HG03521 (cell line): ENCODE data around the gene PRKAG3.
"Not testable (repeated sequence)": the region's sequence is repeated elsewhere in the genome, so short reads cannot be mapped to it uniquely, and the experiment has no call there.

Experiments used
- ATAC-seq: cut with Tn5 transposase; IDR thresholded peaks from one replicate; pipeline ENCODE4 v1.9.1; 2021; ENCODE audit warnings: mild to moderate bottlenecking, moderate library complexity; ENCODE audit not compliant: unreplicated experiment

PRKAG3 gene

GRCh38 chr2:218783688-218784087 is 47.9 kb downstream of the PRKAG3 start:
- no peak for ATAC-seq

GRCh38 chr2:218782528-218782844 is 49.1 kb downstream of the PRKAG3 start:
- ATAC-seq = no peak

GRCh38 chr2:218781691-218782527 is 49.7 kb downstream of the PRKAG3 start, which contains the start of gene CYP27A1:
Gene CYP27A1, plus strand, starts transcription at chr2:218782147. Its CDS starts 36 bp downstream, at chr2:218782183.
- no peak for ATAC-seq

- no peak for ATAC-seq
Observed at GRCh38 chr2:218780851-218781690, 50.5 kb downstream of the PRKAG3 start.

- no peak for ATAC-seq
Observed at GRCh38 chr2:218780046-218780445, 51.6 kb downstream of the PRKAG3 start.

GRCh38 chr2:218777276-218777990 is 54.2 kb downstream of the PRKAG3 start:
- ATAC-seq = no peak

GRCh38 chr2:218776488-218776887 is 55.1 kb downstream of the PRKAG3 start:
- no peak for ATAC-seq

GRCh38 chr2:218773881-218774280 is 57.7 kb downstream of the PRKAG3 start:
- no peak for ATAC-seq

GRCh38 chr2:218772759-218773158 is 58.8 kb downstream of the PRKAG3 start:
- not testable (repeated sequence) for ATAC-seq
